ENCODE results near the gene SSPN.

SSPN gene

GRCh38 chr12:26269562-26270284 lies 74.3 kb downstream of the SSPN start:
- DNase-seq, result no peak

- peak in 1 of 2 experiments; percentile 41 for DNase-seq
Measured at GRCh38 chr12:26271024-26271423, 75.7 kb downstream of the SSPN start.

- DNase-seq, result no peak
Measured at GRCh38 chr12:26271889-26272492, 76.6 kb downstream of the SSPN start.

DNA sequence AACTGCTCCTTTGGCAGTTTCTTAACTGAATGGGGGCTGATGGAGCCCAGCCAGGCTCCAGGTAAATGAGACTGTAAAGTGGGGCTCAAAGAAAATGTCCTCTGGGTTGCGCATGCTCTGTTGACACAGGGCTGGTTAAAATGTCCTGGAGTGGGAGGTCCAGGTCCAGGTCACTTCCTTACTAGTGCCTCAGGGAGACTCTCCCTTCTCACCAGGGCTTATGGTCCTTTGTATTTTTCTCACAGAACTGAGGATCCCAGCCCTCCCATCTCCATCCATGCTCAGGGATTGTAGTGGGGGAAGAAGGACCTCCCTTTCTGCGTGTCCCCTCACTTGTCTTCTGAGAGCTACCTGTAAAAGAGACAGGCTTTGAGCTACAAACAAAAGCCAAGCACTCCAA lies 77.5 kb downstream of the SSPN start:
- no peak for DNase-seq

GRCh38 chr12:26273811-26274210 lies 78.4 kb downstream of the SSPN start:
- DNase-seq, result no peak

- peak; percentile 96 to 99 for DNase-seq
Measured at GRCh38 chr12:26274441-26275312, 79.3 kb downstream of the SSPN start.

GRCh38 chr12:26275313-26276131 lies 80.1 kb downstream of the SSPN start:
- no peak for DNase-seq

DNA sequence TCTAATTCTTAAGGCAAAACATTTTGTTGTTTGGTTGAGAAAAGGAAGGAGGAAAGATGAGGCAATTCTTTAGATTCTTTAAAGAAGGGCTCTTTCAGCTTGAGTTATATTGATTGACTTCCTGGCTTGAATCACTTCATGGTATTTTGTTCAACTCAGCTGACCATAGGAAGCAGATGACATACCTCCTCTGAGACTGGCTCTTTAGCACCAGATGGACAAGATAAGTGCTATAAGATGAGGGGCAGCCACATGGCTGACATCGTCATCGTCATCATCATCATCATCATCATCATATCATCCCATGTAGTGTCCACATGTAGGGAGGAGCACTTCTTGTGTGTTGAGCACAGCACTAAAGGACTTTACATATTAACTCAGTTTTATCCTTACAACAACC lies 81.3 kb downstream of the SSPN start:
- no peak for DNase-seq

DNA sequence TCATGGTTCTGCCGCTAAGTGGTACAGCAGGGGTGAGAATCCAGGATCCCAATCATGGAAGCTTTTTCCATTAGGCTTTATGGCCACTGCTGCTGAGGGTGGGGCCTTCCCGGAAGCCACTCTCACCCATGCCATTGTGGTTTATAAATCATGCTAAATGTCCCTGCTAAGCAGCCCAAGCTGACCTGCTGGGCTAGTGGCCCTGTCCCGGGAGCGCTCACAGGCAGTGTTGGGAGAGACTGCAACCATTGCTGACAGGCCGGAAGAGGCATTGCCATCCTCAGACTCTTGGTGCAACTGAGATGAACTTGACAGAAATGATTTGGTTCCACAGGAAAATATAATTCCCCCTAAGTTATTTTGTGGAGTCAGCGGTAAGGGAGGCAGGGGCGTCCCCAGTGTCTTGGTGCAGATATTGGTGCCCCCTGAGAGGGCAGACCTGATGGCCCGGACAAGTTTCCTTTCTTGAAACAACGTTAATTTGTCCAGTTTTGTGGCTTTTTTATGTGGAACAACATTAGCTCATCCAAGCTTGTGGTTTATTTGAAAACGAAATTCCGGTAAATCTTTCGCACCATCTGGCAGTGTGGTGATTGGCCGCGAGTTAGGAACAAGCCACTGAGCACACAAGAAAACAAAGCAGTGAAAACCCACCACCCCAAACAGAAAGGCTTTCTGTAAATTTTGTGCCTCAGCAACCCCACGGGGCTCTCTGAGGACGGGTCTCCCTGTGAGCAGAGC lies 82.3 kb downstream of the SSPN start:
- DNase-seq, result no peak

DNA sequence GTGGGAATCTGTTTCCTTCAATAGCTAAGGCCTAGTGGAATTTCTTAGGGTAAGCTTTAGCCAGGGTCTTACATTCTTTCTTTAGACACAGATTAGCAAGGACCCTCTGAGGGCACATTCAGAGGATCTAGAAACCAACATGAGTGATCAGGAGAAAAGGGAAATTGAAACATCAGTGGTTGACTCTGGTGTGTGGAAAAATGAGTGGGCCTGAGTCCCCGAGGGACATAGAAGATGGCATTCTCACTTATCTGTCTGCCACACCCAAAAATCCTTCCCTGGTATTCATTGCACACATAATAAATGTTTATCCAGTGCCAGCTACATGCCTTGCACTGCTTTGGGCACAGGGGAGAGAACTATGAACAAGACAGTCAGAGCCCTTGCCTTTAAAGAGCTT lies 82.9 kb downstream of the SSPN start:
- DNase-seq, result no peak

- DNase-seq, result no peak
Measured at GRCh38 chr12:26278666-26279065, 83.3 kb downstream of the SSPN start.

- no peak for DNase-seq
Measured at GRCh38 chr12:26279091-26279490, 83.7 kb downstream of the SSPN start.

DNA sequence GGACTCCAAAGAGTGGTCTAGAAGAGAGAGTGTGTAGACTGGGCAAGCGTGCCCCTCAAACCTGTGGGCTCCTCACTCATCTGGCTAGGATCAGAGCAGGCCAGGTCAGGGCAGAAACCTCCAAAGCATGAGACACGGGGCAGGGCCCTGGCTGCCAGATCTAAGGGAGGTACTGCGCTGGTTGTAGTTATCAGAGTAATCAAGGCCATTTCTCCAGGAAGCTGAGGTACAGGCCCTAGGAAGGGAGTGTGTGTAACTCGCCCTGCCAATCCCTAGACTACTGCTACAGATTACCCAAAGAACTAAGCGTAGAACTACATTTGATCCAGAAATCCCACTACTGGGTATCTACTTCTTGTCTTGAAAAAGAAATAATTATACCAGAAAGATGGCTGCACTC lies 84.5 kb downstream of the SSPN start:
- no peak for DNase-seq

DNA sequence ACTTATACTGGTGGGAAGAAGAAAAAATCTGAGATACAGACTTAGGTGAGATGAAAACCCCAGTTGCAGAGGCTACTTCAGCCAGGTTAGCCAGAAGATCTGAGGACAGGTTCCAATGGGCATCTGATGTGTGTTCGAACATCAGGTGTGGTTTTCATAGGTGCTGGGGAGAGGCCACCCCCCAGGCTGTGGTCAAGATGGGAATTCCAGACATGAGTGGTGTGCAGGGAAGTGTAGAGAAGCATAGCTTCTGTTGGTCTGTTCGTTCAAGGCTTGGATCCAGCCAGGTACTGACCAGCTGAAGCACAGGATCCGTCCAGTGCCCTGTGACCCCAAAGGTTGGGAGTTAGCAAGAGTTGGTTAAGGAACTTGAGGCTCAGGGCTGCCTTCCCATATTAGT lies 85.5 kb downstream of the SSPN start:
- DNase-seq, result no peak

- no peak for DNase-seq
Measured at GRCh38 chr12:26281320-26281719, 85.9 kb downstream of the SSPN start.

DNA sequence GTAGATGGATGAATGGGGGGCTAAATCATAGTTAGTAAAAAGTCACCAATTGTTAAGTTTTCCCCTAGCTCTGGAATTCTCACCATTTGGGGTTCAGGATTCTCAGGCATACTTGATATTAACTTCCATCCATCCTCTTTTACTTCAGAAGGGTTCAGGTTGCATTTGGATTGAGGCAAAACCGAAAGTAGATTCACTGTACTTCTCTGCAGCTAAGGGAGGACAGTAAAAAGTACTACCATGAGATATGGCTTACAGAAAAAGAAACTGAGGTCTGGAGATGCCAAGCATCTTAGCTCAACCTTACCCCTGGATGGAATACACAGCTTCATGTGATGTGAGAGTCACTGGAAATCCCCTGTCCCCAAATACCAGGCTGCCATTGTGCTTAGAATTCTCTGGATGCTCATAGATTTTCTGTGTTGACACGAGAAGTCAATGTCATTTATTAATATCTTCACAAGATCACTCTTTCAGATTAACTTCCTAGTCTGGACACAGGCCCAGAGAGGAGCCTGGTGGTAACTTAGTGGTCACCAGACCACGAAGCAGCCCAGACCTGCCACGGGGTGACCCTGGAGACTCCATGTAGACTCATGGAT lies 87.1 kb downstream of the SSPN start:
- DNase-seq, result no peak

DNA sequence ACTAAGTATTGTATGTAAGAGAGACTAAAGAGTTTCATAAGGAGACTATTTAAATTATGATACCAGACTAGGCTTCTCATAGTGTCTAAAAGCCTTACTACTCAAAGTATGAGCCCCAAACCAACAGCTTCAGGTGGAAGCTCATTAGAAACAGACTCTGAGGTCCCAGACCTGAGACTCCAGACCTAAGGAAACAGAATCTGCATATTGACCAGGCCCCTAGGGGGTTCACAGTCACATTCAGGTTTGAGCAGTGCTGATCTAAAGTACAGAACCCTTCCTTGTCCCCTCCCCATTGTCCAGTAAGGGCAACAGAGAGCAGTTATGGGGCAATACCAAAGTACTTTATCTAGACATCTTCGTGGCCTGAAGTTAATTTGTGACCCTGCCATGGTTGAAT lies 87.7 kb downstream of the SSPN start:
- no peak for DNase-seq

- no peak for DNase-seq
Measured at GRCh38 chr12:26283617-26284016, 88.2 kb downstream of the SSPN start.

- DNase-seq, result no peak
Measured at GRCh38 chr12:26285401-26285800, 90.0 kb downstream of the SSPN start.

DNA sequence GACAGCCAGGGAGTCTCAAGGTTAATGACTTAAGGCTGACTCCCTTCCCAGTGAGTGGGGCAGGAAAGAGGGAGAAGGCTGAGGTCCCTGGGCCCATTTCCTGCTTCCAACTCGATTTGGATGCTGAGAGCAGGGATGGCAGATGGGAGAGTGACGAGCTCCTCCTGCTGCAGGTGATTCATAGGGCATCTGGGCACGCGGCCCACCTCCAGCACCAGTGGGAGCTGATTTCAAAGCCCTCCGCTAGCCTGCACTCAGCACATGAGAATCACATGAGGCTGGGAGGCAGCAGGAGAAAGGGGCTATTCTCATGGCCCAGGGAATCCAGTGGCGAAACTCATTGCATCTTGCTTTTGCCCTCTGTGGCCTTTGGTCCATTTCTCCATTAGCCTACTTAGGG lies 90.8 kb downstream of the SSPN start:
- DNase-seq, result no peak

- DNase-seq, result no peak
Measured at GRCh38 chr12:26287671-26288381, 92.5 kb downstream of the SSPN start.
